K562 (cell line): Measurements from ENCODE around the gene ZBTB20. TPM values are rescaled to one million over a fixed set of nuclear protein-coding genes. Genes with fewer than 3 reads are reported as not detected.

Source experiments
- ATAC-seq: fragments of 200-7000 bp; cut with Tn5 transposase; 3 replicates; pipeline ENCODE4 v1.9.1; 2020; ENCODE audit warnings: moderate library complexity
- BruUV-seq: library from RNA; stranded (reverse); fragments of 400-500 nt; replicated peaks from 2 replicates; lab custom pipeline; 2021; lab: Mats Ljungman, UMichigan
- CTCF ChIA-PET: fragments of 300-600 bp; formaldehyde crosslinking; extraction: SDS; loops from one replicate; lab custom pipeline; 2021; ENCODE audit warnings: low intra/inter-chr PET ratio; lab: Yijun Ruan, JAX
- POLR2A ChIA-PET: fragments of 300-600, 350-650 bp; sonication (Branson Sonifier 250); formaldehyde crosslinking; extraction: SDS; loops from one replicate; lab custom pipeline; 2021; ENCODE audit warnings: antibody characterized with exemption, inconsistent platforms; lab: Yijun Ruan, JAX
- DNase-seq, 4 experiments: peaks; one replicate each; pipeline versions ENCODE4 v3.0.0 to v3.0.0-alpha.2; 2011 to 2018; ENCODE audit warnings: low spot score in 3 of 4, mixed read lengths in 3 of 4; ENCODE audit errors: extremely low read depth in 1 of 4
- FAIRE-seq: peaks from 2 replicates; lab custom pipeline; 2011; peaks lifted over from hg19 to GRCh38; lab: Jason Lieb, UNC
- H2AFZ ChIP-seq: 2 replicates; pipeline ENCODE4 v1.6.0; 2011; ENCODE audit warnings: low read depth, low read length, control low read depth, inconsistent platforms
- H3K27ac ChIP-seq: fragments of 200-600 bp; 3 replicates; pipeline ENCODE4 v1.8.0; 2011; ENCODE audit warnings: low read depth, mild to moderate bottlenecking, control low read depth, inconsistent platforms, low read length, moderate library complexity, mixed read lengths; ENCODE audit errors: extremely low read depth
- H3K27me3 ChIP-seq, 2 experiments: fragments of 300-600 bp in 1 of 2; 2 replicates in 1 of 2; 3 replicates in 1 of 2; pipeline versions ENCODE4 v1.6.0 to v1.8.0; 2011; ENCODE audit warnings: inconsistent platforms in 2 of 2, low read length in 2 of 2, mild to moderate bottlenecking in 1 of 2, mixed read lengths in 1 of 2, moderate library complexity in 1 of 2; ENCODE audit not compliant: control insufficient read depth in 2 of 2, insufficient read depth in 2 of 2
- H3K36me3 ChIP-seq: fragments of 300-600 bp; 3 replicates; pipeline ENCODE4 v1.8.0; 2011; ENCODE audit warnings: mild to moderate bottlenecking, low read length, inconsistent platforms; ENCODE audit not compliant: control insufficient read depth, insufficient read depth
- H3K4me1 ChIP-seq, 2 experiments: fragments of 200-600 bp in 1 of 2; replicated peaks in 1 of 2; 2 replicates in 1 of 2; 3 replicates in 1 of 2; pipeline versions ENCODE4 v1.5.1 to v1.8.0; 2011; ENCODE audit warnings: inconsistent platforms in 2 of 2, low read length in 2 of 2, mild to moderate bottlenecking in 1 of 2, mixed read lengths in 1 of 2, moderate library complexity in 1 of 2; ENCODE audit not compliant: control insufficient read depth in 2 of 2, insufficient read depth in 2 of 2
- H3K4me2 ChIP-seq: 2 replicates; pipeline ENCODE4 v1.6.1; 2011; ENCODE audit warnings: low read length, control low read depth, inconsistent platforms, mixed read lengths; ENCODE audit not compliant: insufficient read depth
- H3K4me3 ChIP-seq: fragments of 200-600 bp; sonication (generic), shearing (Covaris generic); 2 replicates; pipeline ENCODE4 v1.5.1; 2016; ENCODE audit warnings: control low read depth, inconsistent platforms
- H3K79me2 ChIP-seq: fragments of 200-600 bp; 3 replicates; pipeline ENCODE4 v1.8.0; 2011; ENCODE audit warnings: low read length, inconsistent platforms; ENCODE audit not compliant: control insufficient read depth, insufficient read depth
- H3K9ac ChIP-seq, 2 experiments: 2 replicates each; pipeline versions ENCODE4 v1.6.0 to v1.6.1; 2011; ENCODE audit warnings: low read depth in 2 of 2, low read length in 2 of 2, control low read depth in 1 of 2, inconsistent platforms in 1 of 2, mild to moderate bottlenecking in 1 of 2, mixed read lengths in 1 of 2; ENCODE audit not compliant: insufficient read depth in 1 of 2
- H3K9me1 ChIP-seq: one replicate; pipeline ENCODE4 v1.6.0; 2011; ENCODE audit warnings: inconsistent platforms, mild to moderate bottlenecking, low read length, moderate library complexity; ENCODE audit not compliant: control insufficient read depth, insufficient read depth
- H3K9me3 ChIP-seq: replicated peaks from 2 replicates; pipeline ENCODE4 v1.5.1; 2011; ENCODE audit warnings: low read depth, low read length, inconsistent platforms; ENCODE audit not compliant: control insufficient read depth, insufficient read depth
- H4K20me1 ChIP-seq: replicated peaks from 2 replicates; pipeline ENCODE4 v1.6.1; 2011; ENCODE audit warnings: low read length, inconsistent platforms, mixed read lengths; ENCODE audit not compliant: control insufficient read depth, insufficient read depth
- ATF6 ChIP-seq: sonication (generic); formaldehyde crosslinking; IDR thresholded peaks from 2 replicates; pipeline ENCODE4 v1.4.0; 2020; ENCODE audit warnings: mild to moderate bottlenecking, missing genetic modification reagents
- ELK3 ChIP-seq: fragments of 450-650 bp; formaldehyde crosslinking; IDR thresholded peaks from 2 replicates; pipeline ENCODE4 v1.4.0; 2020; ENCODE audit warnings: mild to moderate bottlenecking
- PHB2 ChIP-seq: fragments of 450-650 bp; IDR thresholded peaks from 2 replicates; pipeline ENCODE4 v1.6.1; 2017; ENCODE audit warnings: low read depth
- SIX5 ChIP-seq, 2 experiments: IDR thresholded peaks; 2 replicates each; pipeline ENCODE4 v1.6.1; 2011; ENCODE audit warnings: low read length in 2 of 2, borderline replicate concordance in 1 of 2, low read depth in 1 of 2, mild to moderate bottlenecking in 1 of 2, moderate library complexity in 1 of 2; ENCODE audit not compliant: insufficient read depth in 1 of 2
- ZFP36 ChIP-seq: fragments of 150-350 bp; IDR thresholded peaks from 2 replicates; pipeline ENCODE4 v1.6.1; 2018; ENCODE audit warnings: low read length, low read depth; ENCODE audit not compliant: partially characterized antibody
- in situ Hi-C: fragments of 300-500 bp; cut with MboI; formaldehyde crosslinking; loops from 4 replicates; pipeline ENCODE4 v1.15.0; 2018; ENCODE audit warnings: inconsistent platforms, mixed read lengths
- intact Hi-C: fragments of 100-400 bp; cut with micrococcal nuclease; formaldehyde crosslinking; loops from 2 replicates; pipeline ENCODE4 v1.14.2; 2022
- polyA plus RNA-seq, 8 experiments: library from polyadenylated mRNA; depleted of rRNA in 4 of 8; stranded (reverse) in 5 of 8; unstranded in 3 of 8; fragments of >200 nt; fragmentation: Nextera tagmentation in 2 of 8; fragmentation: Illumina TruSeq in 1 of 8; extraction: Ambion mirVana in 2 of 8; extraction: Trizol in 1 of 8; gene quantifications; 2 replicates each; pipeline versions ENCODE4 v1.2.1 to v1.2.3, GENCODE V29; 2011 to 2014; ENCODE audit warnings: inconsistent platforms in 1 of 8, missing spikeins in 1 of 8
- total RNA-seq, 7 experiments: library from RNA; depleted of rRNA in 6 of 7; stranded (reverse); fragments of >200 nt in 6 of 7; fragmentation: Illumina TruSeq in 2 of 7; extraction: Trizol in 2 of 7; gene quantifications; 2 replicates each; pipeline versions ENCODE4 v1.2.1 to v1.2.3, GENCODE V29; 2011 to 2021; ENCODE audit warnings: low replicate concordance in 1 of 7

Gene ZBTB20
- total and polyA plus RNA-seq, 9 of the 15 experiments (the other 6 are each of a cell fraction or from before 2014, with no cell fraction given), result 0.17 to 1.7 (median 0.45) TPM

GRCh38 chr3:115040246-115040645, 106.8 kb downstream of the ZBTB20 start:
- ChIA-PET POLR2A (no interaction called here), CTCF (no interaction called here)
- Histone ChIP-seq H3K79me2 (no peaks in the 10 kb centered on the region), H3K4me1 (no peaks in the 10 kb centered on the region), H3K4me2 (no peak overlapping the region), H3K4me3 (no peak overlapping the region), H3K27me3 (no peaks in the 10 kb centered on the region), H2AFZ (no peak overlapping the region), H3K9ac (no peak overlapping the region), H3K9me3 (no peaks in the 10 kb centered on the region), H3K36me3 (no peaks in the 10 kb centered on the region), H4K20me1 (no peaks in the 10 kb centered on the region), H3K27ac (no peak overlapping the region), H3K9me1 (no peaks in the 10 kb centered on the region)
- in situ Hi-C loops, result no loop called here
- no peak for TF ChIP-seq ELK3 (CRISPR knock-in tag)
- TF ChIP-seq PHB2, result no peak
- no peak for TF ChIP-seq ATF6 (CRISPR knock-in tag)
- TF ChIP-seq SIX5 (IDR thresholded peaks at IDR 0.05; ENCODE audit: borderline replicate concordance in 1 of 2, insufficient read depth in 1 of 2, low read depth in 1 of 2, low read length in 2 of 2), result no peak
- peak; percentile 44 for TF ChIP-seq ZFP36
- BruUV-seq, result no TSS peak
- ATAC-seq, result no peak
- no peak for FAIRE-seq
- intact Hi-C loops, result no loop called here
- DNase-seq, result no peak
